Retina (tissue), 1 donor: ENCODE measurements around the gene HSP90B1.

Source experiments
- DNase-seq: peaks from one replicate; pipeline ENCODE4 v3.0.0-alpha.2; 2016

The HSP90B1 gene

GRCh38 chr12:103930787-103931735 is 851 bp downstream of the HSP90B1 start:
- DNase-seq: peak; percentile 67

GRCh38 chr12:103933237-103933636 is 3.0 kb downstream of the HSP90B1 start:
- no peak for DNase-seq

GRCh38 chr12:103936679-103937078 is 6.5 kb downstream of the HSP90B1 start:
- DNase-seq: no peak

- no peak for DNase-seq
Measured at GRCh38 chr12:103944964-103945363, 14.8 kb downstream of the HSP90B1 start.

GRCh38 chr12:103947871-103948555 is 17.8 kb downstream of the HSP90B1 start:
- DNase-seq: no peak

- no peak for DNase-seq
Measured at GRCh38 chr12:103948746-103949406, 18.7 kb downstream of the HSP90B1 start.

- DNase-seq: no peak
Measured at GRCh38 chr12:103952497-103952896, 22.3 kb downstream of the HSP90B1 start.

GRCh38 chr12:103955811-103956508 is 25.8 kb downstream of the HSP90B1 start:
- no peak for DNase-seq

- no peak for DNase-seq
Measured at GRCh38 chr12:103956509-103957027, 26.4 kb downstream of the HSP90B1 start.

- DNase-seq: no peak
Measured at GRCh38 chr12:103957865-103958388, 27.7 kb downstream of the HSP90B1 start.

GRCh38 chr12:103958621-103959020 is 28.4 kb downstream of the HSP90B1 start:
- no peak for DNase-seq

GRCh38 chr12:103960616-103961227 is 30.5 kb downstream of the HSP90B1 start:
- DNase-seq: no peak

- no peak for DNase-seq
Measured at GRCh38 chr12:103962493-103962892, 32.3 kb downstream of the HSP90B1 start.

GRCh38 chr12:103964805-103965204 is 34.6 kb downstream of the HSP90B1 start:
- DNase-seq: no peak

GRCh38 chr12:103965255-103965589 is 35.0 kb downstream of the HSP90B1 start:
- DNase-seq: no peak

- DNase-seq: peak; percentile 99
Measured at GRCh38 chr12:103965590-103966504, 35.6 kb downstream of the HSP90B1 start, which contains the start of gene TDG. Gene TDG (plus strand): TSS chr12:103965872. CDS start chr12:103966038, 166 bp downstream.

GRCh38 chr12:103966736-103967135 is 36.5 kb downstream of the HSP90B1 start:
- no peak for DNase-seq

GRCh38 chr12:103969391-103969790 is 39.2 kb downstream of the HSP90B1 start:
- DNase-seq: no peak

GRCh38 chr12:103973909-103974308 is 43.7 kb downstream of the HSP90B1 start:
- DNase-seq: no peak

GRCh38 chr12:103975368-103975767 is 45.2 kb downstream of the HSP90B1 start:
- no peak for DNase-seq
